HepG2 (cell line): Measurements from ENCODE around the gene DNAJA3. TPM values are rescaled to one million over a fixed set of nuclear protein-coding genes. Genes with fewer than 3 reads are reported as not detected.
A peak's percentile ranks its signal among the peaks of the same experiment; 100 is the strongest.

ENCODE experiments used
- AHDC1 ChIP-seq: sonication (generic); formaldehyde crosslinking; IDR thresholded peaks from 2 replicates; pipeline ENCODE4 v1.5.1; 2020; ENCODE audit warnings: mild to moderate bottlenecking, missing genetic modification reagents, borderline replicate concordance
- IKZF5 ChIP-seq: IDR thresholded peaks from 2 replicates; pipeline ENCODE4 v1.6.1; 2018; ENCODE audit warnings: missing genetic modification reagents, mild to moderate bottlenecking, missing compliant biosample characterization
- PRDM4 ChIP-seq: sonication (generic); formaldehyde crosslinking; IDR thresholded peaks from 2 replicates; pipeline ENCODE4 v1.9.0; 2021; ENCODE audit warnings: missing genetic modification reagents, borderline replicate concordance
- REST ChIP-seq, 2 experiments: IDR thresholded peaks; 2 replicates each; pipeline ENCODE4 v1.6.1; 2011 to 2012; ENCODE audit warnings: low read length in 2 of 2, borderline replicate concordance in 1 of 2, low read depth in 1 of 2, mild to moderate bottlenecking in 1 of 2, moderate library complexity in 1 of 2
- TGIF2 ChIP-seq: IDR thresholded peaks from 2 replicates; pipeline ENCODE4 v1.6.1; 2016; ENCODE audit warnings: control low read depth, missing compliant biosample characterization
- THRA ChIP-seq: sonication (generic); formaldehyde crosslinking; IDR thresholded peaks from 2 replicates; pipeline ENCODE4 v1.4.0; 2020; ENCODE audit warnings: missing genetic modification reagents, borderline replicate concordance
- ZNF224 ChIP-seq: sonication (generic); formaldehyde crosslinking; IDR thresholded peaks from 2 replicates; pipeline ENCODE4 v1.5.0; 2020; ENCODE audit warnings: mild to moderate bottlenecking, missing genetic modification reagents
- ZNF510 ChIP-seq: sonication (generic); formaldehyde crosslinking; IDR thresholded peaks from 2 replicates; pipeline ENCODE4 v1.4.0; 2020; ENCODE audit warnings: low read depth, mild to moderate bottlenecking, missing genetic modification reagents
- ZNF513 ChIP-seq: sonication (generic); formaldehyde crosslinking; conservative IDR thresholded peaks from 2 replicates; pipeline ENCODE4 v1.5.0; 2020; ENCODE audit warnings: missing genetic modification reagents
- ZNF737 ChIP-seq: sonication (generic); formaldehyde crosslinking; IDR thresholded peaks from 2 replicates; pipeline ENCODE4 v1.5.0; 2020; ENCODE audit warnings: missing genetic modification reagents, mild to moderate bottlenecking, borderline replicate concordance
- polyA plus RNA-seq, 8 experiments: library from polyadenylated mRNA; depleted of rRNA in 3 of 8; stranded (reverse) in 7 of 8; unstranded in 1 of 8; fragments of >200 nt; fragmentation: Illumina TruSeq in 4 of 8; extraction: Trizol in 4 of 8; gene quantifications; 2 replicates each; pipeline versions ENCODE4 v1.2.1 to v1.2.3, GENCODE V29; 2011 to 2016; ENCODE audit warnings: low read depth in 4 of 8, missing spikeins in 1 of 8, mixed read lengths in 1 of 8; ENCODE audit not compliant: insufficient read depth in 1 of 8
- total RNA-seq, 5 experiments: library from RNA; depleted of rRNA; stranded (reverse); fragments of >200 nt; fragmentation: Illumina TruSeq; extraction: Trizol; gene quantifications; 2 replicates each; pipeline ENCODE4 v1.2.3, GENCODE V29; 2016; ENCODE audit warnings: low read depth in 1 of 5

The DNAJA3 gene
- total and polyA plus RNA-seq, 2 of the 13 experiments (the other 11 are each of a cell fraction or from before 2014, with no cell fraction given), result 77.0 to 83.3 TPM

- TF ChIP-seq AHDC1 (CRISPR knock-in tag) (peak; percentile 53; the same call in 1 of the 2 replicates), TGIF2 (CRISPR knock-in tag) (no peak), ZNF513 (CRISPR knock-in tag) (no peak), PRDM4 (no peak), ZNF510 (peak; percentile 82; the same call in 1 of the 2 replicates), ZNF737 (CRISPR knock-in tag) (0 out of 2 replicates have a peak, but pooled peaks have one; percentile 33), IKZF5 (CRISPR knock-in tag) (no peak; the same call in 1 of the 2 replicates), ZNF224 (CRISPR knock-in tag) (no peak), REST (IDR thresholded peaks at IDR 0.05; ENCODE audit: borderline replicate concordance in 1 of 2, low read depth in 1 of 2, low read length in 2 of 2) (no peak), THRA (CRISPR knock-in tag) (peak; percentile 42; the same call in 1 of the 2 replicates)
Observed at GRCh38 chr16:4426021-4426684, 485 bp downstream of the DNAJA3 start (continued).
